Activated CD8-positive, alpha-beta memory T cell treated with anti-CD3 and anti-CD28 coated beads for 24 hours (primary cell): ENCODE data around the gene ABCA3.
"Not testable (repeated sequence)": the region's sequence is repeated elsewhere in the genome, so short reads cannot be mapped to it uniquely, and the experiment has no call there.

ENCODE experiments used
- DNase-seq: peaks from one replicate; pipeline ENCODE4 v3.0.0-alpha.2; 2020

ABCA3 gene

GRCh38 chr16:2251296-2252111, 89.0 kb downstream of the ABCA3 start, which contains the start of gene ECI1:
ECI1 (minus strand) TSS chr16:2251587; CDS start chr16:2251566, 21 bp downstream.
- peak; percentile 92 for DNase-seq

GRCh38 chr16:2250652-2251295, 89.8 kb downstream of the ABCA3 start:
- DNase-seq, result peak; percentile 76

- DNase-seq, result no peak
These were observed 94.1 kb downstream of the ABCA3 start for GRCh38 chr16:2246301-2246885.

- DNase-seq, result no peak
These were observed 95.4 kb downstream of the ABCA3 start for GRCh38 chr16:2244926-2245795.

- no peak for DNase-seq
These were observed 96.2 kb downstream of the ABCA3 start for GRCh38 chr16:2244301-2244700.

- DNase-seq, result no peak
These were observed 96.7 kb downstream of the ABCA3 start for GRCh38 chr16:2243781-2244180.

- no peak for DNase-seq
These were observed 97.4 kb downstream of the ABCA3 start for GRCh38 chr16:2243031-2243528.

GRCh38 chr16:2242598-2242997, 97.9 kb downstream of the ABCA3 start:
- no peak for DNase-seq

GRCh38 chr16:2240331-2240730, 100.2 kb downstream of the ABCA3 start:
- DNase-seq, result not testable (repeated sequence)

- no peak for DNase-seq
These were observed 101.5 kb downstream of the ABCA3 start for GRCh38 chr16:2238838-2239675.

- DNase-seq, result no peak
These were observed 102.2 kb downstream of the ABCA3 start for GRCh38 chr16:2238150-2238837.

GRCh38 chr16:2237493-2238149, 102.9 kb downstream of the ABCA3 start:
- DNase-seq, result no peak

- DNase-seq, result no peak
These were observed 103.4 kb downstream of the ABCA3 start for GRCh38 chr16:2237102-2237482.

GRCh38 chr16:2236337-2237101, 104.0 kb downstream of the ABCA3 start, which contains the start of gene DNASE1L2:
DNASE1L2 (plus strand) TSS chr16:2236444; CDS start chr16:2236817, 373 bp downstream.
- peak; percentile 64 for DNase-seq

GRCh38 chr16:2235695-2236336, 104.7 kb downstream of the ABCA3 start:
- no peak for DNase-seq

GRCh38 chr16:2235234-2235651, 105.3 kb downstream of the ABCA3 start:
- no peak for DNase-seq

GRCh38 chr16:2234813-2235170, 105.7 kb downstream of the ABCA3 start:
- DNase-seq, result no peak

- no peak for DNase-seq
These were observed 106.4 kb downstream of the ABCA3 start for GRCh38 chr16:2233872-2234812.
